NCI-H1694 (cell line): ENCODE results near the gene ULK4.
"Not testable (repeated sequence)": the region's sequence is repeated elsewhere in the genome, so short reads cannot be mapped to it uniquely, and the experiment has no call there.

Experiments used
- DNase-seq: peaks from one replicate; lab custom pipeline; 2025; lab: John Stamatoyannopoulos, UW

ULK4 gene

GRCh38 chr3:41961751-41962679 lies at the start of gene ULK4:
Gene ULK4, minus strand, starts transcription at chr3:41962103. Its CDS starts 7,344 bp downstream, at chr3:41954759.
- peak; percentile 88 for DNase-seq

DNA sequence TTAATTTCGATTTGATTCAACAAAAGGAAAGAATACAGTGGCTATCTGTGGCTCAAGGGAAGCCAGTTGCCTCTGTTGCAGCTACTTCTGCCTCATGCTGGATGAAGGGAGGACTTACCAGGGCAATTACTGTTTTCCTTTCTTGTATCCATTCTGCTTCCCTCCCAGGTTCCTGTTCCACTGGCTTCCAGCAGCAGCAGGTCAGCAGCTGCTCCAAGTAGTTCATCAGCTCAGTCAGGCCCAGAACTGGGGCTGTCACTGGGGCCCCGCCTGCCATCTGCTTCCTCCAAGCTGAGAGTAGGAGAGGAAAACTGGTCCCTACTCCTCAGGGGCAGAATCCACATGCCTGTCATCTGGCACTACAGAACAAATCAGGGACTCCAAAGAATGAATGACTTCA lies 48.6 kb upstream of the ULK4 start:
- DNase-seq, result peak; percentile 49

- no peak for DNase-seq
These were observed 47.6 kb upstream of the ULK4 start for GRCh38 chr3:42009456-42009855.

- no peak for DNase-seq
These were observed 45.9 kb upstream of the ULK4 start for GRCh38 chr3:42007785-42008184.

DNA sequence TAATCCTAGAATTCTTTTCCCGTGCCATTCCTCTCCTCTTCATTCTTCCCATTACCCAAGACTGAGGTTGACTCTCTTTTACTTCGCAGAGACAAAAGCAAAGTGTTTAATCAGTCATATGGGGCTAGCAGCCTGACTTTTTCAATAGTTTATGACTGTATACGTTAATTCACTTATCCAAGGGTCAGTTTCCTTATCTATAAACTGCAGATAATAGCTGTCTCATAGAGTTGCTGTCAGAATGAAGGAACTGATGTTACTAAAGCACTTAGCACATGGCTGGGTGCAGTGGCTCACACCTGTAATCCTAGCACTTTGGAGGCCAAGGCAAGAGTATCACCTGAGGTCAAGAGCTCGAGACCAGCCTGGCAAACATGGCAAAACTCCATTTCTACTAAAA lies 43.5 kb upstream of the ULK4 start:
- DNase-seq, result no peak

DNA sequence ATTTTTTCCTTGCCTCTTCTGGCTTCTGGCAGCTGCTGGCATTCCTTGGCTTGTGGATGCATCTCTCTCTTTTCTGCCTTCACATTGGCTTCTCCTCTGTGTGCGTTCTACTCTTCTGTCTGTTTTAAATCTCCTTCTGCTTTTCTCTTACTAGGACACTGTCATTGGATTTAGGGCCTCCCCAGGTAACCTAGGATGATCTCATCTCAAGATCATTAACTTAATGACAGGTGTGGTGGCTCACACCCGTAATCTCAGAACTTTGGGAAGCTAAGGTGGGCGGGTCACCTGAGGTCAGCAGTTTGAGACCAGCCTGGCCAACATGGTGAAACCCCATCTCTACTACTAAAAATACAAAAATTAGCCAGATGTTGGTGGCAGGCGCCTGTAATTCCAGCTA lies 40.9 kb upstream of the ULK4 start:
- no peak for DNase-seq

GRCh38 chr3:42001777-42002176 lies 39.9 kb upstream of the ULK4 start:
- DNase-seq, result no peak

DNA sequence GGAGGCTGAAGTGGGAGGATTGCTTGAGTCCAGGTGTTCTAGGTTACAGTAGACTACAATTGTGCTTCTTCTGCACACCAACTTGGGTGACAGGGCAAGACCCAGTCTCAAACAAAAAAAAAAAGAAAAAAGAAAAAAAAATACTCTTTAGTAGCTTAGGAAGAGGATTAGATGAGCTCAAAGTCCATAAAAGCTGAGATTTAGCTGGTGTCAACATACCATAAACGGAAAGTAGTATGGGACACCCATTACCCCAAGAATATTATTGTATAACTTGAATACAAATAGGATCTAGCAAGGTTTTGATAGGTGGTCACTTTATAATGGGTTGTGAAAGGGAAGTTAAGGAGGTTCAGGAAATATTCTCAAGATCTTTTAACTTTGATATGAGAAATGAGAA lies 38.0 kb upstream of the ULK4 start:
- no peak for DNase-seq

DNA sequence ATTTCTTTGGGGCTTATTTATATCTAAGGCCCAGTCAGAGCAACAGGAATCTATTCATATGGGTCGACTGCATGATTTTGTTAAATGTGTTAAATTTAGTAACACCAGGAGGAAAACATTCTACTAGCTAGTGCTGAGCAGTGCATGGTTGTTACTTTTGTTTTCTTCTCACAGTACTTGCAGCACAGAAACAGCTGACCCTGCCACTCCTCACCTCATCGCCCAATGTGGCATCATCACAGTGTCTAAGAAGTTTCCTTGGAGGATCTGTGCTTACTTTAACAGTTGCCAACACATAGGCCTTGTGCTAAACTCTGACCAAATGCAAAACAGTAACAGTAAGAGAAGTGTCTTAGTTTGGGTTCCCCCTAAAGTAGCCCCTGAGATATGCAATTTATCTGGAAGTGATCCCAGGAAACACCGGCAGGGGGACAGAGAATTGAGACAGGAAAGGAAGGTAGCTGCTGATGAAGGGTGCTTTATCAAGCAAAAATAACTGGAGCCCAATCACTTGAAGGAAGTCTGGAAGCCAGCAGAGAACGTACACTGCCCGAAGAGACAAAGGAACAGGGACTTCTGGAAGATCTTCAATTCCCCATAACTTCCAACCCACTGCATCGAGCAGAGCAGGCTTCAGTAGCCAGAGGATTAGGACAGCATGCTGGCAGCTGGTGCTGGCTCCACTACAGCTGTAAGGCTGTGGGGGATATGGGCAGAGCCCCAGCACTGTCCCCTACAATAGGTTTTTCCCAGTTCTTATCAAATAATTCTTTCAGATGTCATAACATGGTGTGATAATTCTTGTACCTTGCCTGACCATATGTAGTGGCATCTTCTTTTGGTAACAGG lies 36.0 kb upstream of the ULK4 start:
- DNase-seq, result no peak

- DNase-seq, result no peak
These were observed 29.5 kb upstream of the ULK4 start for GRCh38 chr3:41991437-41991836.

DNA sequence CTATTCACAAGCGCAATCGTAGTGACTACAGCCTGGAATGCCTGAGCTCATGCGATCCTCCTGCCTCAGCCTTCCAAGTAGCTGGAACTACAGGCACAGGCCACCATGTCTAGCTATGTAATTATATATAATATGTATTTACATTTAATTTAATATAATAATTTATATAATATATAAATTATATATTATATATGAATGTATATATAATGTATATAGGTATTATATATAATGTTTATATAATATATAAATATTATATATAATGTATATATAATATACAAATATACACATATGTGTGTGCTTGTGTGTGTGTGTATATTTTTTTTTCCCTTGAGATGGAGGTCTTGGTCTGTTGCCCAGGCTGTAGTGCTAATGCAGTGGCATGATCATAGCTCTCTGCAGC lies 27.6 kb upstream of the ULK4 start:
- DNase-seq, result no peak

- DNase-seq, result no peak
These were observed 25.7 kb upstream of the ULK4 start for GRCh38 chr3:41987627-41988026.

DNA sequence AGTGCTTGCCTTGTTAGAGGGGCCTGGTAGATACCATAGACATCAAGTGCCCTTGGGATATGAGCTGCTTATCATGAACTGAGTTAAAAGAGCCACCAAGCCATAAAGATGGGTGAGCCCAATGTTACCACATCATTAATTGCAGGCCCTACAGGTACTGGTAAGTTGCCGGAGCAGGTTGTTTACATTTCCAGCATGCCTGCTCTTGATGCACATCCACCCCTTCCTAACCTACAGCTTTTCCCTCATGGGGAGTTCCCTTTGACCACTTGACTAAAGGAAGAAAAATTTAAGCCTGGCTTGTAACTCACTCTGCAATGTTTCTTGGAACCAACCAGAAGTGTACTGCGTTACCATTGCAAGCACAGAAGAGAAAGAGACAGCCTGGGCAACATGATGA lies 24.7 kb upstream of the ULK4 start:
- no peak for DNase-seq

DNA sequence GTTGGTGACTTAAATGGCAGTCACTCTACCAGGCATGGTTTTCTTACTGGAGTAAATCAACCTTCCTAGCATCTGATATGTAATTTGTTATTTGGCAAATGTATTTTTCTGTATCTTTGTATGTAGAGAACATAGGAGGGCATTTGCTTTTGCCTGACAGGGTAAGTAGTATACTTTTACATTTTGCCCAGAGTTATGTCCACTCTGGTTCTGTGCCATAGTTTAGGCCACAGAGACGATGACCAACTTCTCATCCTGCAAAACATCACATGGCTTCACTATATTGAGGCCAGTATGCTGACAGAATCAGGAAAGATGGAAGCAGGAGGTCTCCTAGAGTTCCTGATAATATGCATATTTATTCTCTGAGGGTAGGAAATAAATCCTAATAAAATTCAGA lies 23.1 kb upstream of the ULK4 start:
- no peak for DNase-seq

- DNase-seq, result not testable (repeated sequence)
These were observed 21.2 kb upstream of the ULK4 start for GRCh38 chr3:41983091-41983490.

DNA sequence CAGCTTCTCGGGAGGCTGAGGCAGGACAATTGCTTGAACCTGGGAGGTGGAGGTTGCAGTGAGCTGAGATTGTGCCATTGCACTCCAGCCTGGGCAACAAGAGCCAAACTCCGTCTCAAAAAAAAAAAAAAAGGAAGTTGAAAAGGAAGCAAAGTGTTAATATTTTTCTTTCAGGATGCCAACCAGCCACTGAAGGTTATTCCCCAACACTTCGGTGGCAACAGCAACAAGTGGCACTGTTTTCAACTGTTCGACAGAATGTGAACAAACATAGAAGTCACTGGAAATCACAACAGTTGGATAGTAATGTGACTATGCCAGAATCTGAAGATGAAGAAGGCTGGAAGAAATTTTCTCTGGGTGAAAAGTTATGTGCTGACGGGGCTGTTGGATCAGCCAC lies 15.5 kb upstream of the ULK4 start:
- not testable (repeated sequence) for DNase-seq

GRCh38 chr3:41975416-41976103 lies 13.7 kb upstream of the ULK4 start:
- no peak for DNase-seq

- DNase-seq, result no peak
These were observed 12.3 kb upstream of the ULK4 start for GRCh38 chr3:41974223-41974622.

GRCh38 chr3:41972802-41973201 lies 10.9 kb upstream of the ULK4 start:
- DNase-seq, result no peak

DNA sequence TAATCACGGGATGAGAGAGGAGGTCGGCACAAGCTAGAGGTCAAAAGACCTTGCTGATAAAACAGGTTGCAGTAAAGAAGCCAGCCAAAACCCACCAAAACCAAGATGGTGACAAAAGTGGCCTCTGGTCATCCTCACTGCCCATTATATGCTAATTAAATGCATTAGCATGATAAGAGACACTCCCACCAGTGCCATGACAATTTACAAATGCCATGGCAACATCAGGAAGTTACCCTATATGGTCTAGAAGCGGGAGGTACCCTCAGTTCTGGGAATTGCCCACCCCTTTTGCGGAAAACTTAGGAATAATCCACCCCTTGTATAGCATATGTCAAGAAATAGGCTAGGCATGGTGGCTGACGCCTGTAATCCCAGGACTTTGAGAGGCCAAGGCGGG lies 4.3 kb upstream of the ULK4 start:
- DNase-seq, result no peak

- no peak for DNase-seq
These were observed 1.9 kb upstream of the ULK4 start for GRCh38 chr3:41963823-41964222.
